ENCODE results near the gene HYAL4. TPM values are rescaled to one million over a fixed set of nuclear protein-coding genes. Genes with fewer than 3 reads are reported as not detected.

Gene HYAL4
- total RNA-seq, 1 experiment from 2014 or later: not detected

DNA sequence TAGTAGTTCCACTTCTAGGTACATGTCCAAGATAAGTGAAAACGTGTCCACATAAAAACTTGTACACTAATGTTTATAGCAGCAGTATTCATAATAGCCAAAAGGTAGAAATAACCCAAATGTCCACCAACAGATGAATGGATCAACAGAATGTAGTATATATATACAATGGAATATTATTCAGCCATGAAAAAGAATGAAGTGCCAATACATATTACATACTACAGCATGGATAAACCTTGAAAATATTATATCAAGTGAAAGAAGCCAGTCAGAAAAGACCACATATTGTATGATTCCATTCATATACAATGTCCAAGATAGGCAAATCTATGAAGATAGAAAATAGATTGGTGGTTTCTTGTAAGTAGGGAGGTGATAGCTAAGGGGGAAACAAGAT is 48.4 kb upstream of the HYAL4 start:
- peaks cover 11% of the 10 kb centered on the region for H3K36me3 Mint-ChIP-seq
- no peak overlapping the region for H3K27ac Mint-ChIP-seq
- H3K27me3 Mint-ChIP-seq (ENCODE audit: low read depth): no peaks in the 10 kb centered on the region
- ATAC-seq: no peak
- CTCF ChIA-PET: interaction anchor here (1.3 to 4.7 kb wide), 3 partner anchors 68 to 172 kb away, joined by 3 to 41 read pairs (median 36); no protein-coding TSS in a partner anchor
- no peak overlapping the region for H3K4me3 Mint-ChIP-seq
- H3K4me1 Mint-ChIP-seq: peaks cover 19% of the 10 kb centered on the region
- H3K9me3 Mint-ChIP-seq: peaks cover 30% of the 10 kb centered on the region
- no peak for DNase-seq (ENCODE audit: low spot score)
- TF ChIP-seq ZNF671 (CRISPR knock-in tag; IDR thresholded peaks at IDR 0.05) (no peak), ZNF232 (CRISPR knock-in tag; IDR thresholded peaks at IDR 0.05) (no peak), ZNF416 (CRISPR knock-in tag; IDR thresholded peaks at IDR 0.05) (no peak), FOXP1 (CRISPR knock-in tag; IDR thresholded peaks at IDR 0.05; ENCODE audit: borderline replicate concordance) (no peak), ZNF423 (CRISPR knock-in tag; IDR thresholded peaks at IDR 0.05) (no peak)
- TF ChIP-seq, protein P1, sequence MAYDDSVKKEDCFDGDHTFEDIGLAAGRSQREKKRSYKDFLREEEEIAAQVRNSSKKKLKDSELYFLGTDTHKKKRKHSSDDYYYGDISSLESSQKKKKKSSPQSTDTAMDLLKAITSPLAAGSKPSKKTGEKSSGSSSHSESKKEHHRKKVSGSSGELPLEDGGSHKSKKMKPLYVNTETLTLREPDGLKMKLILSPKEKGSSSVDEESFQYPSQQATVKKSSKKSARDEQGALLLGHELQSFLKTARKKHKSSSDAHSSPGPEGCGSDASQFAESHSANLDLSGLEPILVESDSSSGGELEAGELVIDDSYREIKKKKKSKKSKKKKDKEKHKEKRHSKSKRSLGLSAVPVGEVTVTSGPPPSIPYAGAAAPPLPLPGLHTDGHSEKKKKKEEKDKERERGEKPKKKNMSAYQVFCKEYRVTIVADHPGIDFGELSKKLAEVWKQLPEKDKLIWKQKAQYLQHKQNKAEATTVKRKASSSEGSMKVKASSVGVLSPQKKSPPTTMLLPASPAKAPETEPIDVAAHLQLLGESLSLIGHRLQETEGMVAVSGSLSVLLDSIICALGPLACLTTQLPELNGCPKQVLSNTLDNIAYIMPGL (CRISPR knock-in tag; IDR thresholded peaks at IDR 0.05): no peak
- TF ChIP-seq, protein P2, sequence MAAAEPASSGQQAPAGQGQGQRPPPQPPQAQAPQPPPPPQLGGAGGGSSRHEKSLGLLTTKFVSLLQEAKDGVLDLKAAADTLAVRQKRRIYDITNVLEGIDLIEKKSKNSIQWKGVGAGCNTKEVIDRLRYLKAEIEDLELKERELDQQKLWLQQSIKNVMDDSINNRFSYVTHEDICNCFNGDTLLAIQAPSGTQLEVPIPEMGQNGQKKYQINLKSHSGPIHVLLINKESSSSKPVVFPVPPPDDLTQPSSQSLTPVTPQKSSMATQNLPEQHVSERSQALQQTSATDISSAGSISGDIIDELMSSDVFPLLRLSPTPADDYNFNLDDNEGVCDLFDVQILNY (CRISPR knock-in tag; IDR thresholded peaks at IDR 0.05): no peak
- TF ChIP-seq, protein P3, sequence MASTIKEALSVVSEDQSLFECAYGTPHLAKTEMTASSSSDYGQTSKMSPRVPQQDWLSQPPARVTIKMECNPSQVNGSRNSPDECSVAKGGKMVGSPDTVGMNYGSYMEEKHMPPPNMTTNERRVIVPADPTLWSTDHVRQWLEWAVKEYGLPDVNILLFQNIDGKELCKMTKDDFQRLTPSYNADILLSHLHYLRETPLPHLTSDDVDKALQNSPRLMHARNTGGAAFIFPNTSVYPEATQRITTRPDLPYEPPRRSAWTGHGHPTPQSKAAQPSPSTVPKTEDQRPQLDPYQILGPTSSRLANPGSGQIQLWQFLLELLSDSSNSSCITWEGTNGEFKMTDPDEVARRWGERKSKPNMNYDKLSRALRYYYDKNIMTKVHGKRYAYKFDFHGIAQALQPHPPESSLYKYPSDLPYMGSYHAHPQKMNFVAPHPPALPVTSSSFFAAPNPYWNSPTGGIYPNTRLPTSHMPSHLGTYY (CRISPR knock-in tag; IDR thresholded peaks at IDR 0.05): no peak
- TF ChIP-seq, protein P4, sequence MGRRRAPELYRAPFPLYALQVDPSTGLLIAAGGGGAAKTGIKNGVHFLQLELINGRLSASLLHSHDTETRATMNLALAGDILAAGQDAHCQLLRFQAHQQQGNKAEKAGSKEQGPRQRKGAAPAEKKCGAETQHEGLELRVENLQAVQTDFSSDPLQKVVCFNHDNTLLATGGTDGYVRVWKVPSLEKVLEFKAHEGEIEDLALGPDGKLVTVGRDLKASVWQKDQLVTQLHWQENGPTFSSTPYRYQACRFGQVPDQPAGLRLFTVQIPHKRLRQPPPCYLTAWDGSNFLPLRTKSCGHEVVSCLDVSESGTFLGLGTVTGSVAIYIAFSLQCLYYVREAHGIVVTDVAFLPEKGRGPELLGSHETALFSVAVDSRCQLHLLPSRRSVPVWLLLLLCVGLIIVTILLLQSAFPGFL (CRISPR knock-in tag; IDR thresholded peaks at IDR 0.05; ENCODE audit: borderline replicate concordance): no peak
- POLR2A ChIA-PET: no interaction called here

- DNase-seq (ENCODE audit: low spot score): no peak
- no peaks in the 10 kb centered on the region for H3K27me3 Mint-ChIP-seq (ENCODE audit: low read depth)
Observed at GRCh38 chr7:123797673-123798531, 47.1 kb upstream of the HYAL4 start.

More at GRCh38 chr7:123797673-123798531, 47.1 kb upstream of the HYAL4 start:
- TF ChIP-seq, protein P5, sequence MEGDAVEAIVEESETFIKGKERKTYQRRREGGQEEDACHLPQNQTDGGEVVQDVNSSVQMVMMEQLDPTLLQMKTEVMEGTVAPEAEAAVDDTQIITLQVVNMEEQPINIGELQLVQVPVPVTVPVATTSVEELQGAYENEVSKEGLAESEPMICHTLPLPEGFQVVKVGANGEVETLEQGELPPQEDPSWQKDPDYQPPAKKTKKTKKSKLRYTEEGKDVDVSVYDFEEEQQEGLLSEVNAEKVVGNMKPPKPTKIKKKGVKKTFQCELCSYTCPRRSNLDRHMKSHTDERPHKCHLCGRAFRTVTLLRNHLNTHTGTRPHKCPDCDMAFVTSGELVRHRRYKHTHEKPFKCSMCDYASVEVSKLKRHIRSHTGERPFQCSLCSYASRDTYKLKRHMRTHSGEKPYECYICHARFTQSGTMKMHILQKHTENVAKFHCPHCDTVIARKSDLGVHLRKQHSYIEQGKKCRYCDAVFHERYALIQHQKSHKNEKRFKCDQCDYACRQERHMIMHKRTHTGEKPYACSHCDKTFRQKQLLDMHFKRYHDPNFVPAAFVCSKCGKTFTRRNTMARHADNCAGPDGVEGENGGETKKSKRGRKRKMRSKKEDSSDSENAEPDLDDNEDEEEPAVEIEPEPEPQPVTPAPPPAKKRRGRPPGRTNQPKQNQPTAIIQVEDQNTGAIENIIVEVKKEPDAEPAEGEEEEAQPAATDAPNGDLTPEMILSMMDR (IDR thresholded peaks at IDR 0.05): peak; percentile 19; the same call in 1 of the 2 replicates
- TF ChIP-seq GABPB1 (CRISPR knock-in tag; IDR thresholded peaks at IDR 0.05): peak; percentile 67; the same call in 1 of the 2 replicates
- TF ChIP-seq, protein P6, sequence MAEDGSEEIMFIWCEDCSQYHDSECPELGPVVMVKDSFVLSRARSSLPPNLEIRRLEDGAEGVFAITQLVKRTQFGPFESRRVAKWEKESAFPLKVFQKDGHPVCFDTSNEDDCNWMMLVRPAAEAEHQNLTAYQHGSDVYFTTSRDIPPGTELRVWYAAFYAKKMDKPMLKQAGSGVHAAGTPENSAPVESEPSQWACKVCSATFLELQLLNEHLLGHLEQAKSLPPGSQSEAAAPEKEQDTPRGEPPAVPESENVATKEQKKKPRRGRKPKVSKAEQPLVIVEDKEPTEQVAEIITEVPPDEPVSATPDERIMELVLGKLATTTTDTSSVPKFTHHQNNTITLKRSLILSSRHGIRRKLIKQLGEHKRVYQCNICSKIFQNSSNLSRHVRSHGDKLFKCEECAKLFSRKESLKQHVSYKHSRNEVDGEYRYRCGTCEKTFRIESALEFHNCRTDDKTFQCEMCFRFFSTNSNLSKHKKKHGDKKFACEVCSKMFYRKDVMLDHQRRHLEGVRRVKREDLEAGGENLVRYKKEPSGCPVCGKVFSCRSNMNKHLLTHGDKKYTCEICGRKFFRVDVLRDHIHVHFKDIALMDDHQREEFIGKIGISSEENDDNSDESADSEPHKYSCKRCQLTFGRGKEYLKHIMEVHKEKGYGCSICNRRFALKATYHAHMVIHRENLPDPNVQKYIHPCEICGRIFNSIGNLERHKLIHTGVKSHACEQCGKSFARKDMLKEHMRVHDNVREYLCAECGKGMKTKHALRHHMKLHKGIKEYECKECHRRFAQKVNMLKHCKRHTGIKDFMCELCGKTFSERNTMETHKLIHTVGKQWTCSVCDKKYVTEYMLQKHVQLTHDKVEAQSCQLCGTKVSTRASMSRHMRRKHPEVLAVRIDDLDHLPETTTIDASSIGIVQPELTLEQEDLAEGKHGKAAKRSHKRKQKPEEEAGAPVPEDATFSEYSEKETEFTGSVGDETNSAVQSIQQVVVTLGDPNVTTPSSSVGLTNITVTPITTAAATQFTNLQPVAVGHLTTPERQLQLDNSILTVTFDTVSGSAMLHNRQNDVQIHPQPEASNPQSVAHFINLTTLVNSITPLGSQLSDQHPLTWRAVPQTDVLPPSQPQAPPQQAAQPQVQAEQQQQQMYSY (CRISPR knock-in tag; IDR thresholded peaks at IDR 0.05): no peak
- no peak for TF ChIP-seq IRF1 (CRISPR knock-in tag; IDR thresholded peaks at IDR 0.05)
- TF ChIP-seq, protein P7, sequence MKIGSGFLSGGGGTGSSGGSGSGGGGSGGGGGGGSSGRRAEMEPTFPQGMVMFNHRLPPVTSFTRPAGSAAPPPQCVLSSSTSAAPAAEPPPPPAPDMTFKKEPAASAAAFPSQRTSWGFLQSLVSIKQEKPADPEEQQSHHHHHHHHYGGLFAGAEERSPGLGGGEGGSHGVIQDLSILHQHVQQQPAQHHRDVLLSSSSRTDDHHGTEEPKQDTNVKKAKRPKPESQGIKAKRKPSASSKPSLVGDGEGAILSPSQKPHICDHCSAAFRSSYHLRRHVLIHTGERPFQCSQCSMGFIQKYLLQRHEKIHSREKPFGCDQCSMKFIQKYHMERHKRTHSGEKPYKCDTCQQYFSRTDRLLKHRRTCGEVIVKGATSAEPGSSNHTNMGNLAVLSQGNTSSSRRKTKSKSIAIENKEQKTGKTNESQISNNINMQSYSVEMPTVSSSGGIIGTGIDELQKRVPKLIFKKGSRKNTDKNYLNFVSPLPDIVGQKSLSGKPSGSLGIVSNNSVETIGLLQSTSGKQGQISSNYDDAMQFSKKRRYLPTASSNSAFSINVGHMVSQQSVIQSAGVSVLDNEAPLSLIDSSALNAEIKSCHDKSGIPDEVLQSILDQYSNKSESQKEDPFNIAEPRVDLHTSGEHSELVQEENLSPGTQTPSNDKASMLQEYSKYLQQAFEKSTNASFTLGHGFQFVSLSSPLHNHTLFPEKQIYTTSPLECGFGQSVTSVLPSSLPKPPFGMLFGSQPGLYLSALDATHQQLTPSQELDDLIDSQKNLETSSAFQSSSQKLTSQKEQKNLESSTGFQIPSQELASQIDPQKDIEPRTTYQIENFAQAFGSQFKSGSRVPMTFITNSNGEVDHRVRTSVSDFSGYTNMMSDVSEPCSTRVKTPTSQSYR (CRISPR knock-in tag; IDR thresholded peaks at IDR 0.05): no peak
- peak overlapping the region; percentile 75; the same call in 1 of the 2 replicates for H3K27ac Mint-ChIP-seq
- peaks cover 11% of the 10 kb centered on the region for H3K36me3 Mint-ChIP-seq
- ATAC-seq: peak; percentile 88
- peaks cover 19% of the 10 kb centered on the region for H3K4me1 Mint-ChIP-seq
- ChIA-PET CTCF (interaction anchor here (0.6 to 4.7 kb wide), 15 partner anchors 9 to 357 kb away, joined by 3 to 41 read pairs (median 4); partner anchors contain the start of gene WASL), POLR2A (interaction anchor here (1.0 kb wide), 1 partner anchor 49 kb away, joined by 4 read pairs; the partner anchor contains the start of gene WASL)
- H3K9me3 Mint-ChIP-seq: peaks cover 27% of the 10 kb centered on the region
- no peak overlapping the region for H3K4me3 Mint-ChIP-seq

All from WTC11 (cell line).